Measurements from ENCODE around the gene PRAME.

- TF ChIP-seq POLR2A (IDR thresholded peaks at IDR 0.05; ENCODE audit: low read length) (no peak), GATA1 (IDR thresholded peaks at IDR 0.05; ENCODE audit: low read depth, low read length) (no peak)
These were observed 4.3 kb downstream of the PRAME start for GRCh38 chr22:22554587-22555284.

All from erythroblast (primary cell).